Measurements from ENCODE around the gene BTBD8. TPM values are rescaled to one million over a fixed set of nuclear protein-coding genes. Genes with fewer than 3 reads are reported as not detected.

Gene BTBD8
- polyA plus RNA-seq, 1 donor from 2014 or later = 38.6 TPM

DNA sequence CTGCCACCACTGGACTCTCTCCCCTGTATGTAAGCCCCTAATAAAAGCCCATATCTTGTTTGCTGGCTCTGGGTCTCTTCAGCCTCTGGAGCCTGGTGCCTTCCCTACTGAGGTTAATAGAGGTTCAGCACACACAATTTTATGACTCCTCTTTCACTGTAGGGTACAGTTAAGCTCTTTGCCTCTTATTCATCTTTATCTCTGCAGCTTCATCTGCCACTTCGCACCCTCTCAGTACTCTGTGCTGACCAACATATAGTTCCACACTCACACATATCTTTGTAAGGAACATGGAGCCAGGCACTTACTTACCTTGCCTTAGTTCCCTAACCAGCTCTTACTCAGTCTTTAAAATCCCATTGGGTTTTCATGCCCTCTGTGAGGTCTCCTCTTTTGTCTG, 4.5 kb downstream of the BTBD8 start:
- Histone ChIP-seq H3K27me3 (ENCODE audit: insufficient read depth, low read depth, low read length) (no peaks in the 10 kb centered on the region), H3K4me3 (ENCODE audit: low read length) (no peak overlapping the region), H3K9me2 (ENCODE audit: insufficient read depth, low read length) (no peaks in the 10 kb centered on the region), H3F3A (ENCODE audit: insufficient read depth, low read length, poor library complexity, severe bottlenecking) (no peaks in the 10 kb centered on the region), H3K4me2 (ENCODE audit: low read length) (no peak overlapping the region), H2AFZ (ENCODE audit: low read depth, low read length) (no peak overlapping the region), H4K20me1 (ENCODE audit: insufficient read depth) (no peaks in the 10 kb centered on the region), H3K36me3 (ENCODE audit: insufficient read depth, low read length) (no peaks in the 10 kb centered on the region), H3K9me3 (ENCODE audit: low read length) (no peaks in the 10 kb centered on the region), H3K27ac (ENCODE audit: low read length) (no peak overlapping the region), H3K79me2 (replicated peaks; ENCODE audit: insufficient read depth, low read length) (no peaks in the 10 kb centered on the region), H3K9ac (ENCODE audit: low read length) (no peak overlapping the region)
- TF ChIP-seq, protein P1, sequence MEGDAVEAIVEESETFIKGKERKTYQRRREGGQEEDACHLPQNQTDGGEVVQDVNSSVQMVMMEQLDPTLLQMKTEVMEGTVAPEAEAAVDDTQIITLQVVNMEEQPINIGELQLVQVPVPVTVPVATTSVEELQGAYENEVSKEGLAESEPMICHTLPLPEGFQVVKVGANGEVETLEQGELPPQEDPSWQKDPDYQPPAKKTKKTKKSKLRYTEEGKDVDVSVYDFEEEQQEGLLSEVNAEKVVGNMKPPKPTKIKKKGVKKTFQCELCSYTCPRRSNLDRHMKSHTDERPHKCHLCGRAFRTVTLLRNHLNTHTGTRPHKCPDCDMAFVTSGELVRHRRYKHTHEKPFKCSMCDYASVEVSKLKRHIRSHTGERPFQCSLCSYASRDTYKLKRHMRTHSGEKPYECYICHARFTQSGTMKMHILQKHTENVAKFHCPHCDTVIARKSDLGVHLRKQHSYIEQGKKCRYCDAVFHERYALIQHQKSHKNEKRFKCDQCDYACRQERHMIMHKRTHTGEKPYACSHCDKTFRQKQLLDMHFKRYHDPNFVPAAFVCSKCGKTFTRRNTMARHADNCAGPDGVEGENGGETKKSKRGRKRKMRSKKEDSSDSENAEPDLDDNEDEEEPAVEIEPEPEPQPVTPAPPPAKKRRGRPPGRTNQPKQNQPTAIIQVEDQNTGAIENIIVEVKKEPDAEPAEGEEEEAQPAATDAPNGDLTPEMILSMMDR (IDR thresholded peaks at IDR 0.05; ENCODE audit: poor library complexity, severe bottlenecking) = no peak
- TF ChIP-seq RAD21 (conservative IDR thresholded peaks at IDR 0.05) (no peak), SMC3 (conservative IDR thresholded peaks at IDR 0.05; ENCODE audit: poor library complexity) (no peak), MXI1 (conservative IDR thresholded peaks at IDR 0.05; ENCODE audit: poor library complexity, severe bottlenecking) (no peak), EZH2 (IDR thresholded peaks at IDR 0.05; ENCODE audit: borderline replicate concordance, insufficient read depth, low read length, poor library complexity, severe bottlenecking) (no peak), TAF1 (IDR thresholded peaks at IDR 0.05; ENCODE audit: low read depth) (no peak), EP300 (conservative IDR thresholded peaks at IDR 0.05; ENCODE audit: poor library complexity, severe bottlenecking) (no peak), POLR2AphosphoS5 (IDR thresholded peaks at IDR 0.05) (no peak)
- TF ChIP-seq, protein P2, sequence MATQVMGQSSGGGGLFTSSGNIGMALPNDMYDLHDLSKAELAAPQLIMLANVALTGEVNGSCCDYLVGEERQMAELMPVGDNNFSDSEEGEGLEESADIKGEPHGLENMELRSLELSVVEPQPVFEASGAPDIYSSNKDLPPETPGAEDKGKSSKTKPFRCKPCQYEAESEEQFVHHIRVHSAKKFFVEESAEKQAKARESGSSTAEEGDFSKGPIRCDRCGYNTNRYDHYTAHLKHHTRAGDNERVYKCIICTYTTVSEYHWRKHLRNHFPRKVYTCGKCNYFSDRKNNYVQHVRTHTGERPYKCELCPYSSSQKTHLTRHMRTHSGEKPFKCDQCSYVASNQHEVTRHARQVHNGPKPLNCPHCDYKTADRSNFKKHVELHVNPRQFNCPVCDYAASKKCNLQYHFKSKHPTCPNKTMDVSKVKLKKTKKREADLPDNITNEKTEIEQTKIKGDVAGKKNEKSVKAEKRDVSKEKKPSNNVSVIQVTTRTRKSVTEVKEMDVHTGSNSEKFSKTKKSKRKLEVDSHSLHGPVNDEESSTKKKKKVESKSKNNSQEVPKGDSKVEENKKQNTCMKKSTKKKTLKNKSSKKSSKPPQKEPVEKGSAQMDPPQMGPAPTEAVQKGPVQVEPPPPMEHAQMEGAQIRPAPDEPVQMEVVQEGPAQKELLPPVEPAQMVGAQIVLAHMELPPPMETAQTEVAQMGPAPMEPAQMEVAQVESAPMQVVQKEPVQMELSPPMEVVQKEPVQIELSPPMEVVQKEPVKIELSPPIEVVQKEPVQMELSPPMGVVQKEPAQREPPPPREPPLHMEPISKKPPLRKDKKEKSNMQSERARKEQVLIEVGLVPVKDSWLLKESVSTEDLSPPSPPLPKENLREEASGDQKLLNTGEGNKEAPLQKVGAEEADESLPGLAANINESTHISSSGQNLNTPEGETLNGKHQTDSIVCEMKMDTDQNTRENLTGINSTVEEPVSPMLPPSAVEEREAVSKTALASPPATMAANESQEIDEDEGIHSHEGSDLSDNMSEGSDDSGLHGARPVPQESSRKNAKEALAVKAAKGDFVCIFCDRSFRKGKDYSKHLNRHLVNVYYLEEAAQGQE (IDR thresholded peaks at IDR 0.05; ENCODE audit: borderline replicate concordance) = no peak

DNA sequence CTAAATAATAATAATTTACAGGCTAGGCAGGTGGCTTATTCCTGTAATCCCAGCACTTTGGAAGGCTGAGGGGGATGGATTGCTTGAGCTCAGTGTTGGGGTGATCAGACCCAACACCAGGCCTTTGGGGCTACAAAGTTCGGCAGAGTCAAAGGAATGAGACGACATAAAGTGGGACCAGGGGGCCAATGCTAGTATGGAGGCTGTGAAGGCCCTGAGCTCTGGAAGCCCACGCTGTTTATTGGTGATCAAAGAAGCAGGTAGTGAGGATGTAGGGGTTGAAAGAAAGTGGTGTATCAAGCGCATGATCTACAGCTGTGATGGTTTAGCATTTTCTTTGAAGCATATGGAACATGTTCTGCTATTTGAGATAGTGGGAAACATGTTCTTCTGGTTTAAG, 5.6 kb downstream of the BTBD8 start:
- Histone ChIP-seq H3K27me3 (ENCODE audit: insufficient read depth, low read depth, low read length) (no peaks in the 10 kb centered on the region), H3K9ac (ENCODE audit: low read length) (no peak overlapping the region), H3K79me2 (replicated peaks; ENCODE audit: insufficient read depth, low read length) (no peaks in the 10 kb centered on the region), H2AFZ (ENCODE audit: low read depth, low read length) (no peak overlapping the region), H3K27ac (ENCODE audit: low read length) (no peak overlapping the region), H3K4me2 (ENCODE audit: low read length) (no peak overlapping the region), H4K20me1 (ENCODE audit: insufficient read depth) (no peaks in the 10 kb centered on the region), H3K36me3 (ENCODE audit: insufficient read depth, low read length) (no peaks in the 10 kb centered on the region), H3K9me3 (ENCODE audit: low read length) (no peaks in the 10 kb centered on the region), H3F3A (ENCODE audit: insufficient read depth, low read length, poor library complexity, severe bottlenecking) (no peaks in the 10 kb centered on the region), H3K4me3 (ENCODE audit: low read length) (no peak overlapping the region), H3K9me2 (ENCODE audit: insufficient read depth, low read length) (no peaks in the 10 kb centered on the region)
- no peak for TF ChIP-seq TAF1 (IDR thresholded peaks at IDR 0.05; ENCODE audit: low read depth)
- TF ChIP-seq, protein P2 (IDR thresholded peaks at IDR 0.05; ENCODE audit: borderline replicate concordance) = no peak
- TF ChIP-seq EZH2 (IDR thresholded peaks at IDR 0.05; ENCODE audit: borderline replicate concordance, insufficient read depth, low read length, poor library complexity, severe bottlenecking) = no peak
- no peak for TF ChIP-seq POLR2AphosphoS5 (IDR thresholded peaks at IDR 0.05)
- TF ChIP-seq RAD21 (conservative IDR thresholded peaks at IDR 0.05) = no peak
- no peak for TF ChIP-seq EP300 (conservative IDR thresholded peaks at IDR 0.05; ENCODE audit: poor library complexity, severe bottlenecking)
- TF ChIP-seq, protein P1 (IDR thresholded peaks at IDR 0.05; ENCODE audit: poor library complexity, severe bottlenecking) = no peak
- TF ChIP-seq MXI1 (conservative IDR thresholded peaks at IDR 0.05; ENCODE audit: poor library complexity, severe bottlenecking) = no peak

All from neural cell (in vitro differentiated cells).